HG03565 (cell line): ENCODE data around the gene TMA7B.

ENCODE experiments used
- ATAC-seq: cut with Tn5 transposase; IDR thresholded peaks from one replicate; pipeline ENCODE4 v1.9.1; 2021; ENCODE audit warnings: mild to moderate bottlenecking, moderate library complexity; ENCODE audit not compliant: unreplicated experiment

Gene TMA7B

GRCh38 chr22:39997939-39998726 is 37.9 kb downstream of the TMA7B start:
- no peak for ATAC-seq

GRCh38 chr22:39999144-39999757 is 39.1 kb downstream of the TMA7B start:
- ATAC-seq: no peak

- ATAC-seq: no peak
These were observed 40.0 kb downstream of the TMA7B start for GRCh38 chr22:40000171-40000570.

GRCh38 chr22:40001106-40001505 is 40.9 kb downstream of the TMA7B start:
- ATAC-seq: no peak

GRCh38 chr22:40001800-40002577 is 41.8 kb downstream of the TMA7B start:
- no peak for ATAC-seq

GRCh38 chr22:40002935-40003715 is 42.9 kb downstream of the TMA7B start:
- no peak for ATAC-seq

- ATAC-seq: no peak
These were observed 44.6 kb downstream of the TMA7B start for GRCh38 chr22:40004836-40005235.

- no peak for ATAC-seq
These were observed 46.4 kb downstream of the TMA7B start for GRCh38 chr22:40006641-40007040.

GRCh38 chr22:40007853-40008710 is 47.9 kb downstream of the TMA7B start:
- no peak for ATAC-seq

GRCh38 chr22:40008726-40009291 is 48.6 kb downstream of the TMA7B start:
- no peak for ATAC-seq

- ATAC-seq: no peak
These were observed 49.1 kb downstream of the TMA7B start for GRCh38 chr22:40009292-40009774.

- ATAC-seq: no peak
These were observed 49.9 kb downstream of the TMA7B start for GRCh38 chr22:40009951-40010671.

GRCh38 chr22:40010746-40011145 is 50.5 kb downstream of the TMA7B start:
- ATAC-seq: no peak
